HG03175 (cell line): ENCODE data around the gene RABL2A.
A peak's percentile ranks its signal among the peaks of the same experiment; 100 is the strongest.
"Not testable (repeated sequence)": the region's sequence is repeated elsewhere in the genome, so short reads cannot be mapped to it uniquely, and the experiment has no call there.

Experiments used
- ATAC-seq: cut with Tn5 transposase; IDR thresholded peaks from one replicate; pipeline ENCODE4 v1.9.1; 2021; ENCODE audit warnings: mild to moderate bottlenecking, moderate library complexity; ENCODE audit not compliant: unreplicated experiment

RABL2A gene

DNA sequence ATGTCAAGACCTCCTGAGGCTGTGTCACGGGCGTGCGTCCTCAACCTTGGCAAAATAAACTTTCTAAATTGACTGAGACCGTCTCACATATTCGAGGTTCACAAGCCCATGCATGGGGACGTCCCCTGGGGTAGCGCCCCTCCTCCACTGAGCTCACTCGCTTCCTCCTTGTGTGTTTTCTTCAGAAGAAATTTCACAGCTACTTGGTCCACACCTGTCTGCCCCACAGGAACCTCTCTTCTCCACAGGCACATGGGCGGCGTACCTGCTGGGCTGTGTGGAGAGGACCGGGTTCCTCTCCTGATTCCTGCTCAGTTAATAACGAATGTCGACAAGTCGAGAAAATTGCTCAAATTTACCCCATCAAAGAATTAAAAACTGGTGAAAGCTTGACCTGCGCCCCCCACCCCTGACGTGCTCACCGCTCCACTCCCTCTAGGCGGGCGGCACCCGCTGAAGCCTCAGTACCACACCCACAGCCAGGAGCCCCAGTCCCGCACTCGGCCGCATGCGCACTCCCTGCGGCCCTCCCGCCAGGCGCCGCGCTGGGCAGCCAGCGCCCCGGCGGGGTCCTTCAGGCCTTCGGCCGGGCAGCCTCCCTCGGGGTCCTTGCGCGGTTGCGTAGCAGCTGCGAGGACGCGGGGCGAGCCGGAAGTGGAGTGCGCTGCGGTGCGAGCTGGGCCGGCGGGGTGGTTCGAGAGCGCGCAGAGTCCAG lies at the start of gene RABL2A:
Gene RABL2A (plus strand): TSS at position 651 of the 715 bp plus-strand sequence. CDS start 1,341 bp downstream, outside the sequence.
- peak; percentile 95 for ATAC-seq

DNA sequence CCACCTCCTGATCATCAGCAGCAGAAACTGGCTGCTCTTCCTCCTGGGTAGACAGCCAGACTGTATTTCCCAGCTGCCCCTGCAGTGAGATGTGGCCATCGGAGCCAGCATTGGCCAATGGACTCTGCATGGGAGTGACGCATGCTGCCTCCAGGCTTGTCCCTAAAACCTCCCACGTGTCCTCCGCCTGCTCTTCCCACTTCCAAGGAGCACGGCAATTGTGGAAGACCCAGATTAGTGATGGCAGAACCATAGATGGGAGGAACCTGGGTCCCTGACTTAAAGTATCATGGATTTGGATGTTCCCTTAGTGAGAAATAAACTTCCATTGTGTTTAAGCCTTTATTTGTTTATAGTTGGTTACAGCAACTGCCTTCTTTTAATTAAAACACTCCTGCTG lies 48.6 kb upstream of the RABL2A start:
- not testable (repeated sequence) for ATAC-seq

DNA sequence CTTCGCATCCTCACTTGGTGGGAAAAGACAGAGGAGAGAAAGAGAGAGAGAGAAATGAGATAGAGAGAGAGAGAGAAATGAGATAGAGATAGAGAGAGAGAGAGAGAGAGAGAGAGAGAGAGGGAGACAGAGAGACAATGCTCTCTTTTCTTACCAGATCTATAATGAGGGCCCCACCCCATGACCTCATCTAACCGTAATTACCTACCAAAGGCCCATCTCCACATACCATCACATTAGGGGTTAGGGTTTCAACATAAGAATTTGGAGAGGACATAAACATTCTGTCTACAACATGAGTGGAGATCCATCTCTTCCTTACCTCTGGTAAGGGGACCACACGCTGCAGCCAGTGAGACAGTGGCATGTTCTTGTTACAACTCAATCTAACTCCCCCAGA lies 44.6 kb upstream of the RABL2A start:
- ATAC-seq: not testable (repeated sequence)

DNA sequence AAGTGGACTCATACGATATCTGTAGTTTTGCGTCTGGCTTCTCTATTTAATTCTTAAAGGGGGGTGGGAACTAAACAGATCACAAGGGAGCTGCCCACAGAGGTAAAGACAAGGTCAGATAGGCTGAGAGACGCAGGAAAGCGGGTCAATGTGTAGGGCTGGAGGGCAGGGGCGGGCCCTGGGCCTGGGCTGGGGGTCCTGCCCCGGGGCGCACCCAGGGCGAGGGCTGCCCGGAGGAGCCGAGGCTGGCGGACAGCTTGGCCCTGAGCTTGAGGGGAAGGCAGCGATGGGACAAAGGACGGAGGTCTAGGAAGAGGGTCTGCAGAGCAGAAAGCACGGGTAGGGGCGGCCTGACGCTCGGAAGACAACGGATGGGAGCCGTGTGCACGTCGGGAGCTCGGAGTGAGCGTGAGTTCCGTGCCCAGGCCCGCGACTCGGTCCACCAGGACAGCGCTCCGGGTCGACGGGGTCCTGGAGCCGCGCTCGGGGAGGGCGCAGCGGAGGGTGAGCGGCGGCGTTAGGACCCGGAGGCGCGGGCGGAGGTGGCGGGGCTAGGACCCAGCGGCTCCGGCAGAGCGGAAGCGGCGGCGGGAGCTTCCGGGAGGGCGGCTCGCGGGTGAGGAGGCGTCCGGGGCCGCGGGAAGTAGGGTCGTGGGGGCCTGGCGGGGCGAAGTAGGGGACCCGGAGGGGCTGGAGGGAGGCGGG lies 43.4 kb upstream of the RABL2A start:
- ATAC-seq: not testable (repeated sequence)

DNA sequence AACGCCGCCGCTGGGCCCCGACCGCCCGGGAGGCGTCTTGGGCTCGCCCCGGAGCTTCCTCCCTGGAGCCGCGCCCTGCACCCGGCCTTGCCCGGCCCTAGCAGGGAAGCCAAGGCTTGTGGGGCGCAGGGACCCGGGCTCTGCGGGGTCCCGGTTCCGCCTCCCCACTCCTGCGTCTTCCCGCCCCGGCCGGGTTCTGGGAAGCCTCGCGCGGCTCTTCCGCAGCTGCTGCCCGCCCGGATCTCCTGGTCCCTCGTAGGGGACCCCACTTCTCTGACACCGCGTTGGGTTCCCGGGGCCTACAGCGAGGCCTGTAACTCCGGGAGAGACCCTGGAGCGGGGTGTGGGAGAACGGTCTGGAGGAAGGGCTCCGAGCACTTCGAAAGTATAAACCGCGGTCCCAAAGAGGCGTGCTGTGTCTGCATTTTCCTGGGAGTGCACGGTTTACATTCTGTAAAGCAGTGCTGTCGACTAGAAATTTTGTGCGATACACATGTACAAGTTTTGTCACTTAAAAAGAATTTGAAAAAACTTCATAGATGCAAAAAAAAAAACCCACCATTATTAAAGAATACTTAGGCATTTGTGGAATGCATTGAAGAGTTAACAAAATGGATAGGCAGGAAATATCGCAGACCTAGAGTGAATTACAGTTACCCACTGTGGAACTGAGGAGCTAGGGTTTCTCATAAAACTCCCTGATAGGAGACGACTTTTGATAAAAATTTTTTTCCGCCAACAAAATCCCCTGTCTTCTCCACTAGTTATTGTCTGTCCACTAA lies 42.6 kb upstream of the RABL2A start:
- not testable (repeated sequence) for ATAC-seq

DNA sequence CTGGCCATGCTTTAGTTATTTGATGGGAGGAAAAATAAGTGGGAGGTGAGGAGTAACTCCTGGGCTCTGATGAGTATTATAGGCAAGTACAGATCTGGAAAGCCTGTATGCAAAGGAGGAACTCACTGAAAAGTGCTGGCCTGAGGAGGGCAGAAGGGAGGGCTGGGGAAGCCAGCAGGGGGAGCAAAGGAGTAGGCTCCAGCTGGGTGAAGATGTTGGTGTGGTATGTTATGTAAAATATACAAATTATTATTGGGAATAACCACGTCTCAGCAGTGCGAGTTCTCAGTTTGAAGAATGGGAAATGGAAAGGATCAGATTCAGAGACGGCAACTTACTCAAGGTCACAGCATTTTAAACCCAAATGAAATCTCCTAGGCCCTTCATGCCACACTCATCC lies 39.9 kb upstream of the RABL2A start:
- not testable (repeated sequence) for ATAC-seq

DNA sequence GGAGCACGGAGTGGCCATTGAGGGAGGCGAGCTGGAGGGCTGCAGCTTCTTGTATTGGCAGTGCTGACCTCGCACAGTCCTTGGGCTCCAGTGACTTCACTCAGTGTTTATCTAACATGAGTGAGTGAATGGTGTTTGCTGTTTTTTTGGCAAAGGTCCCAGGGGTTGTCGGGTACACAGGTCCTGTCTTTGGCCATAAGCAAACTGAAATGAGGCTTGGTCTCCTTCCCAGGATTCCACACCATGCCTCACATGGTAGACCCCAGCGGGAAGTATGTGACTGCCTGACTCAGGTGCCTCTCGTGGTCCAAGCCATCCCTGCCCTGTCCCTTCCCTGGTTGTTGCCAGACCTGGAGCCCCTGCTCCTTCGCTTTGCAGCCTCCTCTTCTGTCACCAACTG lies 37.5 kb upstream of the RABL2A start:
- ATAC-seq: not testable (repeated sequence)

DNA sequence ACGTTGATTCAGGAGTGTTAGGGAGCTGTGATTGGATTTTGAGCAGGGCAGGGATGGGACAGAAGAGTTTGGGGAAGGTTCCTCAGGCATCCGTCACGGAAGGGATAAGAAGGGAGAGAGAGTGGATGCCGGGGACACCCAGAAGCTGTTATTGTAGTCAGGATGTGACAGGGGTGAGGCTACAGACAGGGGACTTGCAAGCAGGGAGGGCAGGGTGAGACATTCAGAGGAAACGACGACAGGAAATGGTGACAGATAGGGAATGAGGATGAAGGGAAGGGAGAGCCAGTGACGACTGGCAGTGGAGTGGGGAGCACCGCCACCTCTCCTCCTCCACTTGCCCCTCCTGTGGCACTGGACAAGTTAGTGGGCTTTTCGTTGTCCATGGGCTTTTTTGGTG lies 35.1 kb upstream of the RABL2A start:
- ATAC-seq: not testable (repeated sequence)

DNA sequence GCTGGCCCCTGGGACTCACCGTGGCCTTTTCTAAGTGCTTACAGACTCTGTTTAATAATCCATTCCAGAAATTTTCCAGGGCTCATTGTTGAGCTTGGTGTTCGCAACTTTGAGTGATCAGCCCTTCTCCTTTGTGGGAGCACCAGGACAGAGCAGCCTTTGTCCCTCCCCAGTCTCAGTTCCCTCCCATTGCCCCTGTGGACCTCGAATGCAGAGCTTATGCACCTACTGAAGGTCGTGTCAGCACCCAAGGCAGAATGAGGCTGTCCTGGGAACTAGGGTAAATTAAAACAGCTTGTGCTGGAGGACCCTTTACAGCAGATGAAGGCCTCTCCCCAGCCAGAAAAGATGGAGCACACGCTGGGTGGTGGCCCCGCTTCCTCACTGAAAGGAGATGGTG lies 33.8 kb upstream of the RABL2A start:
- ATAC-seq: not testable (repeated sequence)

DNA sequence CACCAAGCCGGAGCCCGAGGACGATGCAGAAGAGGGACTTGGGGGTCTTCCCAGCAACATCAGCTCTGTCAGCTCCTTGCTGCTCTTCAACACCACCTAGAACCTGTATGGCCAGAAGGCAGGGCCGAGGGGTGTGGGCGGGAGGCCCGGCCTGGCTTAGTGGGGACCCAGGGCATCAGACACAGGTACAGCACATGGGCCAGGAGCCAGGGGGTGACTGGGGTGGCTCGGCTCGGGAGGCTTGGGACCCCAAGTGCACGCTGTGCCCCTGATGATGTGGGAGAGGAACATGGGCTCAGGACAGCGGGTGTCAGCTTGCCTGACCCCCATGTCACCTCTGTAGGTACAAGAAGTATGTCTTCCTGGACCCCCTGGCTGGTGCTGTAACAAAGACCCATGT lies 31.3 kb upstream of the RABL2A start:
- ATAC-seq: not testable (repeated sequence)

DNA sequence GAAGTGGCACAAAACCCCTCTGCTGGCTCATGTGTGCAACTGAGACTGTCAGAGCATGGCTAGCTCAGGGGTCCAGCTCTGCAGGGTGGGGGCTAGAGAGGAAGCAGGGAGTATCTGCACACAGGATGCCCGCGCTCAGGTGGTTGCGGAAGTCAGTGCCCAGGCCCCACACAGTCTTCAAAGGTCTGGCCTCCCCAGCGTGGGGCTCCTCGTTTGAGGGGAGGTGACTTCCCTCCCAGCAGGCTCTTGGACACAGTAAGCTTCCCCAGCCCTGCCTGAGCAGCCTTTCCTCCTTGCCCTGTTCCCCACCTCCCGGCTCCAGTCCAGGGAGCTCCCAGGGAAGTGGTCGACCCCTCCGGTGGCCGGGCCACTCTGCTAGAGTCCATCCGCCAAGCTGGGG lies 29.9 kb upstream of the RABL2A start:
- not testable (repeated sequence) for ATAC-seq

DNA sequence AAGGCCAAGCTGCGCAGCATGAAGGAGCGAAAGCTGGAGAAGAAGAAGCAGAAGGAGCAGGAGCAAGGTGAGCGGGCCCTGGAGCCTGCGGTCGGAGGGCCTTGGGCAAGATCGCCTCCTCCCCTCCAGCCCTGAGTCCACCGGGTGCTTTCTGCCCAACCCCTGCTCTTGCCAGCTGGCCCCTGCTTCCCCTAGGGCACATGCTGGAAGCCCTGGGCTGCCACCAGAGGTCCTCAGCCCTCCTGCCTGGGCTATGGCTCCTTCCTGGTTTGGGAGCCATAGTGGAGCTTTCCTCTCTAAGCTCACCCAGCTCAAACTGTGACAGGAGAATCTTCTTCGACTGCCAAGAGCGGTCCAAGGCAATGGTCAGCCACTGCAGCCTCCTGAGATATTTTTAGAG lies 29.5 kb upstream of the RABL2A start:
- not testable (repeated sequence) for ATAC-seq

DNA sequence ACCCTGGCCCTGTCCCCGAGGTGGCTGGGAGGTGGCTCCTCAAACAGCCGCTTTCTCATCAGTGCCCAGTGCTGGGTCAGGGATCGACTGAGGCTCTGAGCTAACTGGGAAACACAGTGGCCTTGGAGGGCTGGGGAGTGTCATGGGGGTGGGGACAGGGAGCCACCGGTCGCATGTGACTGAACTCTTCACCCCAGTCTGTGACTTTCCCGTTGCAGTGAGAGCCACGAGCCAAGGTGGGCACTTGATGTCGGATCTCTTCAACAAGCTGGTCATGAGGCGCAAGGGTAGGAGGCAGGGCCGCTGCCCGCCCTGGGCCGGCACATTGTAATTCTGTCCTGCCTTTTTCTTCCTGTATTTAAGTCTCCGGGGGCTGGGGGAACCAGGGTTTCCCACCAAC lies 28.9 kb upstream of the RABL2A start:
- ATAC-seq: not testable (repeated sequence)

DNA sequence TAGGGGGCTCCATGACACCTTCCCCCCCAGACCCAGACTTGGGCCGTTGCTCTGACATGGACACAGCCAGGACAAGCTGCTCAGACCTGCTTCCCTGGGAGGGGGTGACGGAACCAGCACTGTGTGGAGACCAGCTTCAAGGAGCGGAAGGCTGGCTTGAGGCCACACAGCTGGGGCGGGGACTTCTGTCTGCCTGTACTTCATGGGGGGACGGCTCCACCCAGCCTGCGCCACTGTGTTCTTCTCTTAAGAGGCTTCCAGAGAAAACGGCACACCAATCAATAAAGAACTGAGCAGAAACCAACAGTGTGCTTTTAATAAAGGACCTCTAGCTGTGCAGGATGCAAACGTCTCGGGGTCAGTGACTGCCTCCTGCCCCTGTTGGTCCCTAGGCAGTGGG lies 28.3 kb upstream of the RABL2A start:
- ATAC-seq: not testable (repeated sequence)

DNA sequence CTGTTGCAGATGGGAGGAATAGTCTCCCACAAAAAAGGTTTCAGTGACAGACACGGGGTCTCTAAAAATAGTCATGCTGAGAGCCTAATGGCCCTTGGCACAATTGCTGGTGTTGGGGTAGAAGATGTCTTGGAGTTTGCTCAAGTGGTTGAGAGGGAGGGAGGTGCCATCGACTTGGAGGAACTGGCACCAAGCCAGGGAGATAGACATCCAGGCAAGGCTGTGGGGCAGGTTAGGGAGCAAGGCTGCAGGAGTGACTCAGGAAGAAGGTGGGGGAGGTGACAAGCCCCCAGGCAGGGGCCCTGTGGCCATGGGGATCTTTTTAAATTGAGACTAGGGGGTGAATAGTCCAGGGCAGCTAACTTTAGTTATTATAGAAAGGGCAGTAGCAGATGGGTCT lies 27.9 kb upstream of the RABL2A start:
- ATAC-seq: not testable (repeated sequence)

DNA sequence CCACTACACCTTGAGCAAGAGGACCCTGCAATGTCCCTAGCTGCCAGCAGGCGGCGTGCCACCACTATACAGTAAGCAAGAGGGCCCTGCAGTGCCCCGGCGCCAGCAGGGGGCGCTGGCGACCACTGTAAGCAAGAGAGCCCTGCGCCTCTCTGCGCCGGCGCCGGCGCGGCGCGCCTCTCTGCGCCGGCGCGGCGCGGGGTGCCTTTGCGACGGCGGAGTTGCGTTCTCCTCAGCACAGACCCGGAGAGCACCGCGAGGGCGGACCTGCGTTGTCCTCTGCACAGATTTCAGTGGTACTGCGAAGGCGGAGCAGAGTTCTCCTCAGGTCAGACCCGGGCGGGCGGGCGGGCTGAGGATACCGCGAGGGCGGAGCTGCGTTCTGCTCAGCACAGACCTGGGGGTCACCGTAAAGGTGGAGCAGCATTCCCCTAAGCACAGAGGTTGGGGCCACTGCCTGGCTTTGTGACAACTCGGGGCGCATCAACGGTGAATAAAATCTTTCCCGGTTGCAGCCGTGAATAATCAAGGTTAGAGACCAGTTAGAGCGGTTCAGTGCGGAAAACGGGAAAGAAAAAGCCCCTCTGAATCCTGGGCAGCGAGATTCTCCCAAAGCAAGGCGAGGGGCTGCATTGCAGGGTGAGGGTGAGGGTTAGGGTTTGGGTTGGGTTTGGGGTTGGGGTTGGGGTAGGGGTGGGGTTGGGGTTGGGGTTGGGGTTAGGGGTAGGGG lies 24.9 kb upstream of the RABL2A start:
- peak; percentile 43 for ATAC-seq

DNA sequence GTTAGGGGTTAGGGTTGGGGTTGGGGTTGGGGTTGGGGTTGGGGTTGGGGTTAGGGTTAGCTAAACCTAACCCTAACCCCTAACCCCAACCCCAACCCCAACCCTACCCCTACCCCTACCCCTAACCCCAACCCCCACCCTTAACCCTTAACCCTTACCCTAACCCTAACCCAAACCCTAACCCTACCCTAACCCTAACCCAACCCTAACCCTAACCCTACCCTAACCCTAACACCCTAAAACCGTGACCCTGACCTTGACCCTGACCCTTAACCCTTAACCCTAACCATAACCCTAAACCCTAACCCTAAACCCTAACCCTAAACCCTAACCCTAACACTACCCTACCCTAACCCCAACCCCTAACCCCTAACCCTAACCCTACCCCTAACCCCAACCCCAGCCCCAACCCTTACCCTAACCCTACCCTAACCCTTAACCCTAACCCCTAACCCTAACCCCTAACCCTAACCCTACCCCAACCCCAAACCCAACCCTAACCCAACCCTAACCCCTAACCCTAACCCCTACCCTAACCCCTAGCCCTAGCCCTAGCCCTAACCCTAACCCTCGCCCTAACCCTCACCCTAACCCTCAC lies 24.1 kb upstream of the RABL2A start:
- ATAC-seq: no peak

DNA sequence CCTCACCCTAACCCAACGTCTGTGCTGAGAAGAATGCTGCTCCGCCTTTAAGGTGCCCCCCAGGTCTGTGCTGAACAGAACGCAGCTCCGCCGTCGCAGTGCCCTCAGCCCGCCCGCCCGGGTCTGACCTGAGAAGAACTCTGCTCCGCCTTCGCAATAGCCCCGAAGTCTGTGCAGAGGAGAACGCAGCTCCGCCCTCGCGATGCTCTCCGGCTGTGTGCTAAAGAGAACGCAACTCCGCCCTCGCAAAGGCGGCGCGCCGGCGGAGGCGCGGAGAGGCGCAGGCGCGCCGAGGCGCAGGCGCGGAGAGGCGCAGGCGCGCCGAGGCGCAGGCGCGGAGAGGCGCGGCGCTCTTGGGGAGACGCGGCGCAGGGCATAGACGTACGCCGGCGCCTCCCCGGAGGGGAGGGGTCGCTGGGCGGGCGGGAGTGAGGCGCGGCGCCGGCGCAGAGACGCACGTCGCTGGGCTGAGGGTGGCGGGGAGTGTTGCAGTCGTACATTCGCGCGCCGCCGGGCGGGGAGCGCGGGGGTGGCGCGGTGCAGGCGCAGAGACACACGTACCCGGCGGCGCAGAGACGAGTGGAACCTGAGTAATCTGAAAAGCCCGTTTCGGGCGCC lies 23.5 kb upstream of the RABL2A start:
- ATAC-seq: peak; percentile 77

DNA sequence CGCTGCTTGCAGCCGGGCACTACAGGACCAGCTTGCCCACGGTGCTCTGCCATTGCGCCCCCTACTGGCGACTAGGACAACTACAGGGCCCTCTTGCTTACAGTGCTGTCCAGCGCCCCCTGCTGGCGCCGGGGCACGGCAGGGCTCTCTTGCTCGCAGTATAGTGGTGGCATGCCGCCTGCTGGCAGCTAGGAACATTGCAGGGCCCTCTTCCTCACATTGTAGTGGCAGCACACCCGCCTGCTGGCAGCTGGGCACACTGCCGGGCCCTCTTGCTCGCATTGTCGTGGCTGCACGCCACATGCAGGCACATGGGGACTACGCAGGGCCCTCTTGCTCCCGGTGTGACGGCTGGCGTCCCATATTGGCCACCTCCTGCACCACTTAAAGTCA lies 23.0 kb upstream of the RABL2A start:
- not testable (repeated sequence) for ATAC-seq

DNA sequence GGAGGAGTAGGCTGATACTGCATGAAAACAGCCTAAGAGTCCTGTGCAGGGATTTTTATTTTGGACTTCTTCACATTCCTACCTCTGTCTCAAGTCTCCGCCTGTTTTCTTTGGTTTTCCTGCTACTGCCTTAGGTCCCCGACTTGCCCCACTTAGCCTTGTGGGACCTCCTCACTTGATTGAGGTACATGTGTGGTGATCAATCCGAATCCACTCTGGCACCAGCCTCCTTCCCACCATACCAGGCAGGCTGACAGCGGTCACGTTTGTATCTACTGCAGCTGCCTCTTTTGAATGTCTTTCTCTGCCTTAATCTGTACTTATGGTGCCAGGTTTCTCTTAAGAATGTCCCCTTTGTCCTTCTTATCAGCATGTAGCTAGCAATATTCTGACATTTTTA lies 22.4 kb upstream of the RABL2A start:
- not testable (repeated sequence) for ATAC-seq
